Neuron (in vitro differentiated cells): Measurements from ENCODE around the gene ACLY.
"Not testable (repeated sequence)": the region's sequence is repeated elsewhere in the genome, so short reads cannot be mapped to it uniquely, and the experiment has no call there.

Experiments used
- H2AFZ ChIP-seq: one replicate; pipeline ENCODE4 v1.6.1; 2013; ENCODE audit warnings: low read depth, mild to moderate bottlenecking, inconsistent platforms, low read length, moderate library complexity
- H3K27me3 ChIP-seq: one replicate; pipeline ENCODE4 v1.6.1; 2013; ENCODE audit warnings: low read length; ENCODE audit not compliant: insufficient read depth
- H3K36me3 ChIP-seq: one replicate; pipeline ENCODE4 v1.6.1; 2013; ENCODE audit warnings: low read length; ENCODE audit not compliant: insufficient read depth
- H3K4me1 ChIP-seq: one replicate; pipeline ENCODE4 v1.6.1; 2013; ENCODE audit warnings: low read length; ENCODE audit not compliant: insufficient read depth
- H3K4me3 ChIP-seq: 2 replicates; pipeline ENCODE4 v1.5.1; 2013; ENCODE audit warnings: mild to moderate bottlenecking, low read length, moderate library complexity
- H3K9me3 ChIP-seq: one replicate; pipeline ENCODE4 v1.6.1; 2013; ENCODE audit warnings: low read length

The ACLY gene

DNA sequence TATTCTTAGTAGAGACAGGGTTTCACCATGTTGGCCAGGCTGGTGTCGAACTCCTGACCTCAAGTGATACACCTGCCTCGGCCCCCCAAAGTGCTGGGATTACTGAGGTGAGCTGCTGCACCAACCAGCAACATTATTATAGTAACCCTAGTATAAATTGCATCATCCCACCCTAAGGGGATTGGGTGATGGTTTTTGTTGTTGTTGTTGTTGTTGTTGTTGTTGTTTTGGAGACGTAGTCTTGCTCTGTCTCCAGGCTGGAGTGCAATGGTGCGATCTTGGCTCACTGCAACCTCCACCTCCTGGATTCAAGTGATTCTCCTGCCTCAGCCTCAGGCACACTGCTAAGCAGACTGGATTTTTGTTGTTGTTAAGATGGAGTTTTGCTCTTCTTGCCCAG is 13.0 kb upstream of the ACLY start:
- Histone ChIP-seq H3K4me1 (peaks cover 14% of the 10 kb centered on the region), H3K36me3 (peaks cover 20% of the 10 kb centered on the region)
- H3K9me3 ChIP-seq, H3K4me3 ChIP-seq, H2AFZ ChIP-seq, H3K27me3 ChIP-seq: not testable (repeated sequence)

DNA sequence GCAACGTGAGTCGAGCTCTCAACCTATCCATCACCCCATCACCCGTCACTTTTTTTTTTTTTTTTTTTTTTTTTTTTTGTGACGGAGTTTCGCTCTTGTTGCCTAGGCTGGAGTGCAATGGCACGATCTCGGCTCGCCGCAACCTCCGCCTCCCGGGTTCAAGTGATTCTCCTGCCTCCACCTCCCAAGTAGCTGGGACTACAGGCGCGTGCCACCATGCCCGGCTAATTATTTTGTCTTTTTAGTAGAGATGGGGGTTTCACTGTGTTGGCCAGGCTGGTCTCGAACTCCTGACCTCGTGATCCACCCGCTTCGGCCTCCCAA is 12.0 kb upstream of the ACLY start:
- peak overlapping the region; percentile 85 for H2AFZ ChIP-seq
- not testable (repeated sequence) for H3K27me3 ChIP-seq, H3K9me3 ChIP-seq
- H3K4me1 ChIP-seq: peaks cover 14% of the 10 kb centered on the region
- peaks cover 11% of the 10 kb centered on the region for H3K36me3 ChIP-seq
- H3K4me3 ChIP-seq: peak overlapping the region; percentile 63

DNA sequence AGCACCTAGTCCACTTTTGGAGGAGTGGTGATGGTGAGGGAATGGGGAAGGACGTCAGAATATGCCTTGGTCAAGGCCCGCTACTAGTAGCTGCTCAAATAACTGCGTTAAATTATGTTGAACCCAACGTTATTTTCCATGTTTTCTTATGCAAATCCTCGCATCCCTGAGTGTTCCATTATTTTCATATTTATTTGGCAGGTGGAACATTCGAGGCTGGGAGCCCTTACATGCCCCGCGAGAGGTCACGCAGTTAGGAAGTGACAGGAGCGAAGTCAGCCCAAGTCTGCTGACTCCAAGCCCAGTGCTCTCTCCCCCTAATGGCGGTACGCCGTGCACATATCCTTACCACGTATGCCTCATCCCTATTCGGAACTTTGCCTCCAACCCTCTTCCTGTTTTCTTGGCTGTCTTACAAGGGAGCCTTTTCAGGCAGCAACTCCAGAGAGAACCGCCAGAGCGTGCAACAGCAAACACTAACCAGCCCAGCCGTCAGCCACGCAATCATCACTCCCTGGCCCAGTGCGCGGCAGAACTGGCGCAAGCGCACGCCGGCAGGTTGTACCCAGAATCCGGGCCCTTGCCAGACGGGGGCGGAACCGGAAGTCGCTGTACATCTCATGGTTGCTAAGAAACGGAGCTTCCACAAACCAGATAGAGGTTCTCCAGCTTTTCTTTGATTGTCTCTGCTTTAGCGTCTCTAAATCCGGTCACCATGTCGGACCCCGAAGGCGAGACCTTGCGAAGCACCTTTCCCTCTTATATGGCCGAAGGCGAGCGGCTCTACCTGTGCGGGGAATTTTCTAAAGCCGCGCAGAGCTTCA is 11.5 kb upstream of the ACLY start, which contains the start of gene ODAD4:
TSS of gene ODAD4 (plus strand) at position 609 of the 824 bp plus-strand sequence. CDS start at position 716, 107 bp downstream.
- H3K27me3 ChIP-seq: no peaks in the 10 kb centered on the region
- peak within 1 kb of the TSS; percentile 63 for H3K4me3 ChIP-seq
- H3K9me3 ChIP-seq: no peaks in the 10 kb centered on the region
- H3K36me3 ChIP-seq: peaks cover 5% of the 10 kb centered on the region
- H2AFZ ChIP-seq: peak within 1 kb of the TSS; percentile 85
- peaks cover 14% of the 10 kb centered on the region for H3K4me1 ChIP-seq

DNA sequence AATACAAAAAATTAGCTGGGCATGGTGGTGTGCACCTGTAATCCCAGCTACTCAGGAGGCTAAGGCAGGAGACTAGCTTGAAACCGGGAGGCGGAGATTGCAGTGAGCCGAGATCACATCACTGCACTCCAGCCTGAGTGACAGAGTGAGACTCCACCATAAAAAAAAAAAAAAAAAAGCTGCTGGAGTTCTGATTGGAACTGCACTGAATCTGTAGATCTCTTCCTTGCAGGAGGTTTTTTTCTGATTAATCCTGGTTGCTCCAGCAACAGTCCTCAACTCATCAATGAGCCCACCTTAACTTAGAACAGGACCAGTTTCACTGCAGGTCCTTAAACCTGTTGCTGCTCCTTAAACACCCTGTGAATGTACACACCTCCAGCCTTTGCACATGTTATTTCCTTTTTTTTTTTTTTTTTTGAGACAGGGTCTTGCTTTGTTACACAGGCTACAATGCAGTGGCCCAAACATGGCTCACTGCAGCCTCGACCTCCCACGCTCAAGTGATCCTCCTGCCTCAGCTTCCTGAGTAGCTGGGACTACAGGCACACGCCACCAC is 10.0 kb upstream of the ACLY start:
- peaks cover 14% of the 10 kb centered on the region for H3K4me1 ChIP-seq
- no peaks in the 10 kb centered on the region for H3K27me3 ChIP-seq

DNA sequence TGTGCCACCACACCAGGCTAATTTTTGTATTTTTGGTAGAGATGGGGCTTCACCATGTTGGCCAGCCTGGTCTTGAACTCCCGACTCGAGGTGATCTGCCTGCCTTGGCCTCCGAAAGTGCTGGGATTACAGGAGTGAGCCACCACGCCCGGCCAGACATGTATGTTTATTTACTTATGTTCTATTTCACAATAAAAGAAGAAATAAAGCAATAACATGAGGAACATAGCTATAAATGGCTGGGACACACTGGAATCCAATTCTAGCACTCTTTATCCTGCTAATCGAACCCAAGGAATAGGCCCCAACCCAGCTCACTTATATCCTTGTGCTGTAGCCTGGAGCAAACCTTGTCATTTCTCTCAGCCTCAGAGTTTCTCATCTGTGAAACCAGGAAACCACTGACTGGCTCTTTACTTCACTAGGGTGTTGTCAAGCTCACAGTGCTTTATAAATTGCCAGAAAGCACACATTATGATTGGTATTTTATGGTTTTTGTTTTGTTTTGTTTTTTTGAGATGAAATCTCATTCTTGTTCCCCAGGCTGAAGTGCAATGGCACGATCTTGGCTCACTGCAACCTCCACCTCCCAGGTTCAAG is 7.3 kb upstream of the ACLY start:
- Histone ChIP-seq H3K4me1 (peaks cover 11% of the 10 kb centered on the region), H3K9me3 (no peaks in the 10 kb centered on the region), H3K4me3 (no peak overlapping the region), H2AFZ (no peak overlapping the region), H3K27me3 (no peaks in the 10 kb centered on the region), H3K36me3 (no peaks in the 10 kb centered on the region)

More for the DNA sequence above, 10.0 kb upstream of the ACLY start:
- Histone ChIP-seq H3K4me3 (no peak overlapping the region), H2AFZ (no peak overlapping the region), H3K36me3 (no peaks in the 10 kb centered on the region), H3K9me3 (no peaks in the 10 kb centered on the region)

- H2AFZ ChIP-seq: no peak overlapping the region
- H3K36me3 ChIP-seq: peaks cover 4% of the 10 kb centered on the region
- H3K4me1 ChIP-seq: peaks cover 19% of the 10 kb centered on the region
- H3K4me3 ChIP-seq: no peak overlapping the region
- no peaks in the 10 kb centered on the region for H3K9me3 ChIP-seq
- H3K27me3 ChIP-seq: no peaks in the 10 kb centered on the region
Observed at GRCh38 chr17:41920580-41920955, 1.8 kb upstream of the ACLY start.

DNA sequence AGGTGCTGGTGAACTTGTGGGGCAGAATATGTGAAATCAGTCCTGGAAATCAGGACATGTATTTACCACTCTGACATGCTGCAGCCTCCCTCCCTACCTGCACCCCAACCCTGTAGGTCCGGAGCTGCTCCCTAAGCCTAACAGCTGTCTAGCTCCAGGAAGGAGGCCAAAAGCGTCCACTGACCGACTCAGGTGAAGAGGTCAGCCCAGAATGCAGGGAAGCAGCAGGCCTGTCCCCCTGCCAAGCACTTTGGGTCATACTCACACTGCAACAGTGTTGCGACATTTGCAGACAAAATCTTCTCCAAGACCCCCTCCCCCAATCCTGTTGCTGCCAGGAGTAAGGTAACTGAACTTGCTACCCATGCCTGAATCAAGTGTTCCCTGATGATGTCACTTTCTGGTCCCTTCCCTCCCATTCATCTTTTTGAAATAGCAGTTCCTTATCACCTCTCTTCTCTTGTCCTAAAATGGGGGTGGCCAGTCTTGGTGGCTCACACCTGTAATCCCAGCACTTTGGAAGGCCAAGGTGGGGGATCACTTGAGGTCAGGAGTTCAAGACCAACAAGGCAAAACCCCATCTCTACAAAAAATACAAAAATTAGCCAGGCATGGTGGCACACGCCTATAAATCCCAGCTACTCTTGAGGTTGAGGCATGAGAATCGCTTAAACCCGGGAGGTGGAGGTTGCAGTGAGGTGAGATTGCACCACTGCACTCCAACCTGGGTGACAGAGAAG is 1.3 kb upstream of the ACLY start:
- H3K27me3 ChIP-seq: no peaks in the 10 kb centered on the region
- H3K36me3 ChIP-seq: peaks cover 8% of the 10 kb centered on the region
- H2AFZ ChIP-seq: no peak overlapping the region
- peak overlapping the region; percentile 82 for H3K4me3 ChIP-seq
- H3K4me1 ChIP-seq: peaks cover 19% of the 10 kb centered on the region
- H3K9me3 ChIP-seq: no peaks in the 10 kb centered on the region

GRCh38 chr17:41919165-41919817 is 540 bp upstream of the ACLY start:
- Histone ChIP-seq H2AFZ (peak overlapping the region; percentile 81), H3K4me1 (peaks cover 24% of the 10 kb centered on the region), H3K9me3 (no peaks in the 10 kb centered on the region), H3K36me3 (peaks cover 8% of the 10 kb centered on the region), H3K27me3 (no peaks in the 10 kb centered on the region), H3K4me3 (peak overlapping the region; percentile 82)

GRCh38 chr17:41917679-41918313 is 955 bp downstream of the ACLY start:
- peak overlapping the region; percentile 90 for H3K4me3 ChIP-seq
- no peaks in the 10 kb centered on the region for H3K27me3 ChIP-seq
- peaks cover 22% of the 10 kb centered on the region for H3K36me3 ChIP-seq
- H3K9me3 ChIP-seq: no peaks in the 10 kb centered on the region
- H3K4me1 ChIP-seq: peaks cover 24% of the 10 kb centered on the region
- no peak overlapping the region for H2AFZ ChIP-seq

DNA sequence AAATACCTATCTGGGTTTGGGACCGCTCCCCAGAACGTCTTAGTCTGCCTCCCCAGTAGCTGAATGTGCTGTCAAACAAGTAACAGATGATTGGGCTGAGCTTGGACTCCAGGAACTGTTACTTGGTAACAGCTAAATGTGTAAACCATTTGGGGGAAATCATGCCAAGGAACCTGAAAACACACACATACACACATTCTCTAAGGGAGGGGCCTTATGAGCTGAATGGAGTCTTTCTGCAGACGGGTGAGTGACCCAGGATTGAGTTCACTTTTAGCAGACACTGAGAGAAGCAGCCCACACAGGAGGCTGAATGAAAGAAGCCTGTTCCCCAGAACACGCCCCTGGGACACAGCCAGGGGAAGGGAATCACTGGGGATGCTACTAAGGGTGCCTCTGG is 1.6 kb downstream of the ACLY start:
- Histone ChIP-seq H2AFZ (no peak overlapping the region), H3K9me3 (no peaks in the 10 kb centered on the region), H3K36me3 (peaks cover 28% of the 10 kb centered on the region), H3K4me1 (peaks cover 24% of the 10 kb centered on the region), H3K27me3 (no peaks in the 10 kb centered on the region), H3K4me3 (peak overlapping the region; percentile 90)

- H3K36me3 ChIP-seq: peaks cover 42% of the 10 kb centered on the region
- H3K27me3 ChIP-seq: no peaks in the 10 kb centered on the region
- no peak overlapping the region for H3K4me3 ChIP-seq
- no peak overlapping the region for H2AFZ ChIP-seq
- H3K4me1 ChIP-seq: peaks cover 24% of the 10 kb centered on the region
- H3K9me3 ChIP-seq: no peaks in the 10 kb centered on the region
Observed at GRCh38 chr17:41915566-41915965, 3.2 kb downstream of the ACLY start.

GRCh38 chr17:41915020-41915419 is 3.7 kb downstream of the ACLY start:
- Histone ChIP-seq H3K9me3 (no peaks in the 10 kb centered on the region), H3K4me1 (peaks cover 23% of the 10 kb centered on the region), H3K36me3 (peaks cover 47% of the 10 kb centered on the region), H3K27me3 (no peaks in the 10 kb centered on the region), H3K4me3 (no peak overlapping the region), H2AFZ (no peak overlapping the region)
